IPS-15b (cell line): ENCODE data around the gene SMCO1.
"Not testable (repeated sequence)": the region's sequence is repeated elsewhere in the genome, so short reads cannot be mapped to it uniquely, and the experiment has no call there.

Source experiments
- H3K27me3 ChIP-seq: one replicate; pipeline ENCODE4 v1.6.1; 2013; ENCODE audit warnings: low read length; ENCODE audit not compliant: control insufficient read depth, insufficient read depth
- H3K36me3 ChIP-seq: one replicate; pipeline ENCODE4 v1.6.1; 2013; ENCODE audit warnings: low read length; ENCODE audit not compliant: control insufficient read depth, insufficient read depth
- H3K4me1 ChIP-seq: one replicate; pipeline ENCODE4 v1.6.1; 2013; ENCODE audit warnings: mild to moderate bottlenecking, low read length; ENCODE audit not compliant: control insufficient read depth, insufficient read depth
- H3K4me3 ChIP-seq: one replicate; pipeline ENCODE4 v1.5.1; 2013; ENCODE audit warnings: low read depth, low read length
- H3K9ac ChIP-seq: one replicate; pipeline ENCODE4 v1.6.1; 2013; ENCODE audit warnings: low read depth, mild to moderate bottlenecking, low read length
- H3K9me3 ChIP-seq: one replicate; pipeline ENCODE4 v1.6.1; 2013; ENCODE audit warnings: mild to moderate bottlenecking, low read length; ENCODE audit not compliant: control insufficient read depth, insufficient read depth

SMCO1 gene

DNA sequence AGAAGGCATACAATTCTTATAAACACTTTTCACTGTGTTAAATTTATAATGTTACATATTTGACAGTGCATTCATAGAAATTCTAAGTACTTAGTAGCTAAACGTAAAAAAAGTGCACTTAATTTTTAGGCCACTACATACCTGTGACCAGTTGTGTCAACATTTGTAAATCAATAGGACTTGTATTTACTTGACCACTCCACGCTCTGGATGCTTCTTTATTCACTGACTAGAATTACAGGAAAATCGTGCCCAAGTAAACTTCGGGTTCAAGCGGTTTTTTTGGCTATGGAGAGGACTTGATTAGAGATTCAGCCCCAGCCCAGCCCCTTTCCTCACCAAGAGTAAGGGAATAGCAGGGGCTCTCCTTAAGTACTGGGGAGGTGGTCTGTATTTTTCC is 31.4 kb upstream of the SMCO1 start:
- Histone ChIP-seq H3K36me3 (no peaks in the 10 kb centered on the region), H3K9ac (no peak overlapping the region), H3K27me3 (no peaks in the 10 kb centered on the region), H3K9me3 (peaks cover 6% of the 10 kb centered on the region), H3K4me1 (no peaks in the 10 kb centered on the region), H3K4me3 (no peak overlapping the region)

DNA sequence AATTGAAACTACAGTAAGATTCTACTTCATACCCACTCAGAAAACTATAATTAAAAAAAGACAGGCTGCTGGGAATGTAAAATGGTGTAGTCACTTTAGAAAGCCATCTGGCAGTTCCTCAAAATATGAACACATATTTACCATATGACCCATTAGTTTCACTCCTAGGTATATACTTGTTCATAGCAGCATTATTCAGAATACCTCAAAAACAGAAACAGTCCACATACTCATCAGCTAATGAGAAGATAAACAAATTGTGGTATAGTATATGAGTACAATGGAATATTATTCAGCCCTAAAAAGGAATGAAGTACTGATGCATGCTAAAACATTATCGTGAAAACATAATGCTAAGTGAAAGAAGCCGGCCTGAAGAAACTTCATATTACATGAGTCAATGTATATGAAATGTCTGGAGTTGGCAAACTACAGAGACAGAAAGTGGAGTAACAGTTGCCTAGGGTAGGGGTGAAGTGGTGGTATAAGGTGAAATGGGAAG is 29.4 kb upstream of the SMCO1 start:
- no peaks in the 10 kb centered on the region for H3K4me1 ChIP-seq
- H3K9me3 ChIP-seq: peaks cover 5% of the 10 kb centered on the region
- no peaks in the 10 kb centered on the region for H3K36me3 ChIP-seq
- H3K9ac ChIP-seq: no peak overlapping the region
- H3K4me3 ChIP-seq: no peak overlapping the region
- H3K27me3 ChIP-seq: no peaks in the 10 kb centered on the region

- no peaks in the 10 kb centered on the region for H3K4me1 ChIP-seq
- no peaks in the 10 kb centered on the region for H3K27me3 ChIP-seq
- no peaks in the 10 kb centered on the region for H3K9me3 ChIP-seq
- no peaks in the 10 kb centered on the region for H3K36me3 ChIP-seq
- no peak overlapping the region for H3K4me3 ChIP-seq
- no peak overlapping the region for H3K9ac ChIP-seq
These were observed 26.7 kb upstream of the SMCO1 start for GRCh38 chr3:196541684-196542445.

DNA sequence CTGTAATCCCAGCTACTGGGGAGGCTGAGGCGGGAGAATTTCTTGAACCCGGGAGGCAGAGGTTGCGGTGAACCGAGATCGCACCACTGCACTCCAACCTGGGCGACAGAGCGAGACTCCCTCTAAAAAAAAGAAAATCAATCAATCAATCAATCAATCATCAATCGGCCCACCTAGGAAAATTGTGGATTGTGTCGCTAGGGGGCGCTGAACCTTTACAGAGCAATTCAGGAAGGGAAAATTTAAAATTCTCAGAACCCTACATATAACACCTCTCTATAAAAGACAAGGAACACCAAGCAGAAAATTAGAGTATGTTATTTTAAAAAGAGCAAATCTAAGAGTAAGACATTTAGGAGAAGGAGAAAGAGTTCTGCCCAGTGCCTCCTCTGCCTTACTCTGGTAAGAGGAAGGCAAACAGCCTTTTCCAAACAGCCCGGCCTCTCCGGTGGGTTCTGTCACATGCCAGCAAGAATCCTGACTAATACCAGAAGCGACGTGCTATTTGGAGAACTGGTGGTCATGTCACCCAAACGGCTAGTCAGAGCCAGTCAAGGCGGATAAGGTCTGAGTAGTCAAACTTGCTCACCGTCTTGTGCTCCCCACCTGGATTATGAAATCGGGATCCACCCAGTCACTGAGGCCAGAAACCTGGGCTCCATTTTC is 22.3 kb upstream of the SMCO1 start:
- Histone ChIP-seq H3K4me1 (no peaks in the 10 kb centered on the region), H3K9me3 (no peaks in the 10 kb centered on the region), H3K36me3 (no peaks in the 10 kb centered on the region), H3K9ac (no peak overlapping the region), H3K4me3 (no peak overlapping the region), H3K27me3 (no peaks in the 10 kb centered on the region)

- Histone ChIP-seq H3K4me1 (no peaks in the 10 kb centered on the region), H3K9me3 (no peaks in the 10 kb centered on the region), H3K27me3 (no peaks in the 10 kb centered on the region), H3K4me3 (no peak overlapping the region), H3K36me3 (no peaks in the 10 kb centered on the region), H3K9ac (no peak overlapping the region)
These were observed 18.1 kb upstream of the SMCO1 start for GRCh38 chr3:196533260-196533681.

DNA sequence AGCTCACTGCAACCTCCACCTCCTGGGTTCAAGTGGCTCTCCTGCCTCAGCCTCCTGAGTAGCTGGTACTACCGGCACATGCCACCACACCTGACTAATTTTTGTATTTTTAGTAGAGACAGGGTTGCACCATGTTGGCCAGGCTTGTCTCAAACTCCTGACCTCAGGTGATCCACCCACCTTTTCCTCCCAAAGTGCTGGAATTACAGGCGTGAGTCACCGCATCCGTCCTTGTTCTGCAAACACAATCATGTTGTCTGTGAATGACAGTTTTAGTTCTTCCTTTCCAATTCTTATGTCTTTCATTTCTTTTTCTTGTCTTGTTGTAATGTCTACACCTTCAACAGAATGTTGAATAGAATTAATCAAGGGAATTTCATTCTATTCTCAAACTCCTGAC is 16.3 kb upstream of the SMCO1 start:
- H3K4me3 ChIP-seq: no peak overlapping the region
- H3K9me3 ChIP-seq: no peaks in the 10 kb centered on the region
- H3K4me1 ChIP-seq: no peaks in the 10 kb centered on the region
- H3K9ac ChIP-seq: no peak overlapping the region
- no peaks in the 10 kb centered on the region for H3K36me3 ChIP-seq
- no peaks in the 10 kb centered on the region for H3K27me3 ChIP-seq

DNA sequence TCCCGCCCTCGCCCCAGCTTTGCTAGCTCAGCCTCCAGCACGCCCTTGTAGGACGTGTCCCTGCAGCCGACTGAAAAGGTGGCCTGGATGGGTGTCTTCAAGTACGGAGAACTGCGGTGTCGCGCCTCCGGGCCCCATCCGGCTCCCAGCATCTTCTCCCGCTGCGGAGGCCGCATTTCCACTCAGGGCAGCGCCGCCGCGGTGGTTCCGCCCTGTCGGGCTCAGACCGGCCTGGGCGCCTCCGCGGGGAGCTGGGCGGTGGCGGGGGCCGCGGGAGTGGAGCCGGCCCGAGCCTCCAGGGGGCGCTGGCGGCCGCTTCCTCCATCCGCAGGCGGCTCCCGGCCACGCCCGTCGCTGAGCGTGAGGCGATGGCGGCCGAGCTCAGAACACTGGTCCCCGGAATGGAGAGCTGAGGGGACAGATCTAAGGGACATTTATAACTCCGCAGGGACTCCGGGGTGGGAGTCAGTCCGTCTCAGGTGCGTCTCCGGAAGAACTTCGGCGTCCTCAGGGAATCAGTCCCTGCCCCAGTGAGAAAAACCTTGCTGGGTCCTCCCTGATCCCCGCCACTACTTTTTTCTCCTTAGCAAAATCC is 13.6 kb upstream of the SMCO1 start:
- no peaks in the 10 kb centered on the region for H3K27me3 ChIP-seq
- peak overlapping the region; percentile 54 for H3K4me3 ChIP-seq
- no peaks in the 10 kb centered on the region for H3K9me3 ChIP-seq
- H3K4me1 ChIP-seq: no peaks in the 10 kb centered on the region
- no peaks in the 10 kb centered on the region for H3K36me3 ChIP-seq
- H3K9ac ChIP-seq: peak overlapping the region; percentile 66

GRCh38 chr3:196525141-196525540 is 10.0 kb upstream of the SMCO1 start:
- Histone ChIP-seq H3K27me3 (no peaks in the 10 kb centered on the region), H3K36me3 (no peaks in the 10 kb centered on the region), H3K9ac (no peak overlapping the region), H3K4me3 (no peak overlapping the region), H3K4me1 (no peaks in the 10 kb centered on the region), H3K9me3 (peaks cover 5% of the 10 kb centered on the region)

GRCh38 chr3:196524527-196524926 is 9.4 kb upstream of the SMCO1 start:
- Histone ChIP-seq H3K36me3 (no peaks in the 10 kb centered on the region), H3K4me1 (no peaks in the 10 kb centered on the region), H3K27me3 (no peaks in the 10 kb centered on the region), H3K4me3 (no peak overlapping the region), H3K9ac (no peak overlapping the region), H3K9me3 (peaks cover 10% of the 10 kb centered on the region)

DNA sequence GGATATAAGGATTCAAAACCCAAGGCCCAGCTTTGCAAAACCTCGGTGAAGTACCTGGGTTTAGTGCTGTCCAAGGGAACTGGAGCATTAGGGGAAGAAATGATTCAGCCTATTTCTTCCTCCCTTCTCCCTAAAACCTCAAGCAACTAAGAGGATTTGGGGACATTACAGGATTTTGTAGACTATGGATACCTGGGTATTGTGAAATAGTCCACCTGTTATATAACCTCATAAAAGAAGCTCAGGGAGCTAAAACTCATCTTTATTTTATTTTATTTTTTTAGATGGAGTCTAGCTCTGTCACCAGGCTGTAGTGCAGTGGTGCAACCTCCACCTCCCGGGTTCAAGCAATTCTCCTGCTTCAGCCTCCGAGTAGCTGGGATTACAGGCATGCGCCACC is 8.7 kb upstream of the SMCO1 start:
- Histone ChIP-seq H3K4me3 (no peak overlapping the region), H3K27me3 (no peaks in the 10 kb centered on the region), H3K36me3 (no peaks in the 10 kb centered on the region), H3K9me3 (peaks cover 15% of the 10 kb centered on the region), H3K4me1 (no peaks in the 10 kb centered on the region), H3K9ac (no peak overlapping the region)

GRCh38 chr3:196521291-196521690 is 6.1 kb upstream of the SMCO1 start:
- not testable (repeated sequence) for H3K4me3 ChIP-seq, H3K4me1 ChIP-seq, H3K27me3 ChIP-seq, H3K36me3 ChIP-seq, H3K9ac ChIP-seq
- H3K9me3 ChIP-seq: peaks cover 19% of the 10 kb centered on the region

DNA sequence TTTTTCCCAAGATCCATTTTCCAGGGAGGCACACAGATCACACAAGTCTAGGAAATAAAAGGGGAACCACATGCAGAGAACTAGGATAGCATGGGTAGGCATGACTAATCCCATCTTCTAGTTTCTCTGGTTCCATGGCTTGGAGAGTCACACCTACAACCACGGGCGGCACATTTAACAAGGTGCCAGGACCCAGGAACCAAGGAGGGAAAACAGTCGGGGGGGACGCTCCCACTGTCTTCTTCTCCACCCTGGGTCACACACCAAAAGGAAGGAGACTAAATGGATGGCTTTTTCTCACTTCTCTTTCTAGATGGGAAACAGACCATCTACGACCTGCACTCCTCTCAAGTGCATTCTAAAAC is 4.6 kb upstream of the SMCO1 start:
- no peak overlapping the region for H3K4me3 ChIP-seq
- H3K4me1 ChIP-seq: no peaks in the 10 kb centered on the region
- H3K9ac ChIP-seq: no peak overlapping the region
- no peaks in the 10 kb centered on the region for H3K36me3 ChIP-seq
- H3K27me3 ChIP-seq: no peaks in the 10 kb centered on the region
- peaks cover 19% of the 10 kb centered on the region for H3K9me3 ChIP-seq
